B cell (primary cell): ENCODE measurements around the gene P2RY6. TPM values are rescaled to one million over a fixed set of nuclear protein-coding genes. Genes with fewer than 3 reads are reported as not detected.

Experiments
- ATAC-seq: fragments of 200-7000 bp; cut with Tn5 transposase; one replicate; pipeline ENCODE4 v1.10.0; 2021; ENCODE audit warnings: low read depth, mild to moderate bottlenecking, moderate number of reproducible peaks, moderate library complexity
- CTCF ChIA-PET: fragments of 350-600 bp; sonication (Branson Sonifier 250); formaldehyde crosslinking; loops from one replicate; lab custom pipeline; 2021; ENCODE audit warnings: antibody characterized with exemption, inconsistent platforms; lab: Charles Lee
- POLR2A ChIA-PET: fragments of 350-600 bp; sonication (Branson Sonifier 250); formaldehyde crosslinking; loops from one replicate; lab custom pipeline; 2021; ENCODE audit warnings: antibody characterized with exemption; lab: Charles Lee
- DNase-seq: peaks from one replicate; pipeline ENCODE4 v3.0.0; 2013
- H2AFZ ChIP-seq: 2 replicates; pipeline ENCODE4 v1.6.1; 2012; ENCODE audit warnings: mild to moderate bottlenecking, low read depth, low read length; ENCODE audit not compliant: insufficient read depth, poor library complexity, severe bottlenecking
- H3K27ac ChIP-seq, 2 donors: 1 replicate in 1 of 2; 2 replicates in 1 of 2; pipeline ENCODE4 v1.5.1; 2012 to 2013; ENCODE audit warnings: low read length in 2 of 2, mild to moderate bottlenecking in 2 of 2, moderate library complexity in 1 of 2
- H3K27me3 ChIP-seq, 4 experiments: fragments of 200-600 bp in 1 of 4; sonication (generic) in 1 of 4; replicated peaks in 1 of 4; 1 replicate in 2 of 4; 2 replicates in 2 of 4; pipeline versions ENCODE4 v1.6.1 to v1.7.0; 2013 to 2016; ENCODE audit warnings: low read length in 3 of 4, mild to moderate bottlenecking in 2 of 4, mixed read lengths in 1 of 4, moderate library complexity in 1 of 4; ENCODE audit not compliant: insufficient read depth in 4 of 4, control insufficient read depth in 3 of 4; ENCODE audit errors: control extremely low read depth in 1 of 4
- H3K36me3 ChIP-seq, 2 experiments: replicated peaks in 1 of 2; 1 replicate in 1 of 2; 2 replicates in 1 of 2; pipeline versions ENCODE4 v1.6.1 to v1.7.1; 2013; ENCODE audit warnings: low read length in 1 of 2; ENCODE audit not compliant: insufficient read depth in 2 of 2, control insufficient read depth in 1 of 2; ENCODE audit errors: control extremely low read depth in 1 of 2, extremely low read depth in 1 of 2
- H3K4me1 ChIP-seq, 2 donors: fragments of 200-600 bp in 1 of 2; sonication (generic) in 1 of 2; 1 replicate in 1 of 2; 2 replicates in 1 of 2; pipeline versions ENCODE4 v1.5.1 to v1.6.1; 2013 to 2017; ENCODE audit warnings: low read length in 2 of 2; ENCODE audit not compliant: control insufficient read depth in 2 of 2, insufficient read depth in 2 of 2
- H3K4me2 ChIP-seq: replicated peaks from 2 replicates; pipeline ENCODE3; 2012; ENCODE audit warnings: mild to moderate bottlenecking, low read depth, low read length; ENCODE audit not compliant: poor library complexity, severe bottlenecking
- H3K4me3 ChIP-seq, 5 experiments: fragments of 200-600 bp in 1 of 5; sonication (generic) in 1 of 5; 1 replicate in 3 of 5; 2 replicates in 2 of 5; pipeline versions ENCODE4 v1.5.1 to v1.7.0; 2011 to 2016; ENCODE audit warnings: low read length in 4 of 5, mild to moderate bottlenecking in 4 of 5, low read depth in 2 of 5, control low read depth in 1 of 5, moderate library complexity in 1 of 5; ENCODE audit not compliant: insufficient read depth in 1 of 5; ENCODE audit errors: control extremely low read depth in 1 of 5, extremely low read depth in 1 of 5
- H3K79me2 ChIP-seq: fragments of 200-600 bp; sonication (generic); one replicate; pipeline ENCODE4 v1.6.0; 2016; ENCODE audit warnings: low read length; ENCODE audit not compliant: control insufficient read depth, insufficient read depth
- H3K9ac ChIP-seq: fragments of 200-600 bp; sonication (generic); 2 replicates; pipeline ENCODE4 v1.6.1; 2017; ENCODE audit warnings: mild to moderate bottlenecking, low read length, moderate library complexity
- H3K9me3 ChIP-seq, 3 donors: one replicate each; pipeline versions ENCODE4 v1.6.1 to v1.7.1; 2013; ENCODE audit warnings: low read length in 2 of 3; ENCODE audit not compliant: control insufficient read depth in 2 of 3, insufficient read depth in 1 of 3; ENCODE audit errors: control extremely low read depth in 1 of 3
- H4K20me1 ChIP-seq: 2 replicates; pipeline ENCODE4 v1.6.0; 2012; ENCODE audit warnings: mild to moderate bottlenecking, low read length; ENCODE audit not compliant: insufficient read depth, control insufficient read depth, poor library complexity, severe bottlenecking
- H3K27ac Mint-ChIP-seq: one replicate; pipeline ENCODE4 v1.8.0; 2021; ENCODE audit warnings: mixed read lengths
- H3K27me3 Mint-ChIP-seq: one replicate; pipeline ENCODE4 v1.8.0; 2021; ENCODE audit warnings: mixed read lengths
- H3K4me1 Mint-ChIP-seq: one replicate; pipeline ENCODE4 v1.8.0; 2021; ENCODE audit warnings: mixed read lengths
- H3K4me3 Mint-ChIP-seq: one replicate; pipeline ENCODE4 v1.8.0; 2021; ENCODE audit warnings: mixed read lengths
- H3K9me3 Mint-ChIP-seq: one replicate; pipeline ENCODE4 v1.8.0; 2022; ENCODE audit warnings: mixed read lengths; ENCODE audit not compliant: insufficient read depth
- EZH2 ChIP-seq: IDR thresholded peaks from 2 replicates; pipeline ENCODE4 v1.6.1; 2012; ENCODE audit warnings: borderline replicate concordance, low read depth, mild to moderate bottlenecking, moderate library complexity, low read length; ENCODE audit not compliant: insufficient read depth, poor library complexity, severe bottlenecking
- WGBS: methylation state at CpG from one replicate; pipeline ENCODE4 v1.1.5; 2013; ENCODE audit warnings: missing lambda C conversion rate; ENCODE audit not compliant: insufficient coverage; 5-methylcytosine and 5-hydroxymethylcytosine counted together
- intact Hi-C: fragments of 100-400 bp; cut with micrococcal nuclease; formaldehyde crosslinking; loops from one replicate; pipeline ENCODE4 v1.10.0; 2022
- polyA plus RNA-seq: library from polyadenylated mRNA; depleted of rRNA; stranded (reverse); fragments of >200 nt; gene quantifications from 2 replicates; pipeline ENCODE4 v1.2.3, GENCODE V29; 2012
- total RNA-seq, 2 donors: library from RNA; stranded (reverse); fragments of 120-200 nt in 1 of 2; gene quantifications; 1 replicate in 1 of 2; 2 replicates in 1 of 2; pipeline versions ENCODE4 v1.2.3 to v1.2.4, GENCODE V29; 2013 to 2022
- TF ChIP-seq, protein P1 (sequence below): fragments of 200-600 bp; IDR thresholded peaks from one replicate; pipeline ENCODE4 v1.8.0; 2022; ENCODE audit warnings: antibody characterized with exemption, mild to moderate bottlenecking

Gene P2RY6
- total and polyA plus RNA-seq, 2 donors (not counting 1 experiment from before 2014, with no cell fraction given) = 0.25 TPM; not detected in 1

DNA sequence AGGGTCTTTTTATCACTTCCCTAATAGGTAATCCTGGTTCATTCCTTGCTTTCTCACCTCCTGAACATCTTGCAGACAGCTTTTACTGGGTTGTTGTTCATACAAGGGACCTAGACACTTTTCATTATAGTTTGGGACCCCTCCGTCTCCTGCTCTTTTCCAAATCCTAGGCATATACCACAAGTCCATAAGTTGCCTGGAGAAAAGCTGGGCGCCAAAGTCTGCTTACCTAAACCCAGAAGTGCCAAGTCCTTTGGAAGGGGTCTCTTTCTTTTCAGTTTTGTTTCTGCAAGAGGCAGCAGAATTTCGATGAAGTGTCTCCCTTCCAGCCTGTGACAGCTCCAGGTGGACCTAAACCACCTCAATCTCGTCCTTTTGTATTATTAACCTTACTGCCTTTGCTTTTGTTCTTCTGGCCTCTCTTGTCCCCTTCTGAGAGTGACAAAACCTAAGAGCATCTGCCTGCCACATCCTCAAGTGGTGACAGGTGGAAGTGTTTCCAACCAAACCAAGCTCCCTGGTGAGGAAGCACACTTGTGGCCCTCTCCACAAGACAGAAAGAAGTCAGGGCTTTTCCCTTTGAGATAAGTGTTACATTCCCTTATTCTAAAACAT lies 19.5 kb upstream of the P2RY6 start:
- H2AFZ ChIP-seq = no peak overlapping the region
- Mint-ChIP-seq H3K27ac (no peak overlapping the region), H3K4me3 (no peak overlapping the region), H3K9me3 (no peaks in the 10 kb centered on the region), H3K4me1 (peaks cover 6% of the 10 kb centered on the region), H3K27me3 (no peaks in the 10 kb centered on the region)
- no peaks in the 10 kb centered on the region for H3K9me3 ChIP-seq
- peaks cover 0 to 2% (median 0%) of the 10 kb centered on the region in 4 experiments for H3K27me3 ChIP-seq
- no peak overlapping the region for H3K4me3 ChIP-seq
- WGBS = 85% methylated on average over 4 of the region's 4 CpGs
- intact Hi-C loops = no loop called here
- ChIA-PET POLR2A (interaction anchor here (0.6 kb wide), 1 partner anchor 742 kb away, joined by 4 read pairs; no protein-coding TSS in a partner anchor), CTCF (interaction anchor here (0.6 kb wide), 1 partner anchor 644 kb away, joined by 3 read pairs; no protein-coding TSS in a partner anchor)
- DNase-seq = no peak
- H3K4me1 ChIP-seq = no peaks in the 10 kb centered on the region
- H3K9ac ChIP-seq = no peak overlapping the region
- TF ChIP-seq EZH2 = no peak
- TF ChIP-seq, protein P1, sequence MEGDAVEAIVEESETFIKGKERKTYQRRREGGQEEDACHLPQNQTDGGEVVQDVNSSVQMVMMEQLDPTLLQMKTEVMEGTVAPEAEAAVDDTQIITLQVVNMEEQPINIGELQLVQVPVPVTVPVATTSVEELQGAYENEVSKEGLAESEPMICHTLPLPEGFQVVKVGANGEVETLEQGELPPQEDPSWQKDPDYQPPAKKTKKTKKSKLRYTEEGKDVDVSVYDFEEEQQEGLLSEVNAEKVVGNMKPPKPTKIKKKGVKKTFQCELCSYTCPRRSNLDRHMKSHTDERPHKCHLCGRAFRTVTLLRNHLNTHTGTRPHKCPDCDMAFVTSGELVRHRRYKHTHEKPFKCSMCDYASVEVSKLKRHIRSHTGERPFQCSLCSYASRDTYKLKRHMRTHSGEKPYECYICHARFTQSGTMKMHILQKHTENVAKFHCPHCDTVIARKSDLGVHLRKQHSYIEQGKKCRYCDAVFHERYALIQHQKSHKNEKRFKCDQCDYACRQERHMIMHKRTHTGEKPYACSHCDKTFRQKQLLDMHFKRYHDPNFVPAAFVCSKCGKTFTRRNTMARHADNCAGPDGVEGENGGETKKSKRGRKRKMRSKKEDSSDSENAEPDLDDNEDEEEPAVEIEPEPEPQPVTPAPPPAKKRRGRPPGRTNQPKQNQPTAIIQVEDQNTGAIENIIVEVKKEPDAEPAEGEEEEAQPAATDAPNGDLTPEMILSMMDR = no peak
- H4K20me1 ChIP-seq = no peaks in the 10 kb centered on the region
- no peaks in the 10 kb centered on the region for H3K79me2 ChIP-seq
- no peaks in the 10 kb centered on the region for H3K36me3 ChIP-seq
- H3K4me2 ChIP-seq = no peak overlapping the region
- ATAC-seq = peak; percentile 29
- H3K27ac ChIP-seq = no peak overlapping the region

DNA sequence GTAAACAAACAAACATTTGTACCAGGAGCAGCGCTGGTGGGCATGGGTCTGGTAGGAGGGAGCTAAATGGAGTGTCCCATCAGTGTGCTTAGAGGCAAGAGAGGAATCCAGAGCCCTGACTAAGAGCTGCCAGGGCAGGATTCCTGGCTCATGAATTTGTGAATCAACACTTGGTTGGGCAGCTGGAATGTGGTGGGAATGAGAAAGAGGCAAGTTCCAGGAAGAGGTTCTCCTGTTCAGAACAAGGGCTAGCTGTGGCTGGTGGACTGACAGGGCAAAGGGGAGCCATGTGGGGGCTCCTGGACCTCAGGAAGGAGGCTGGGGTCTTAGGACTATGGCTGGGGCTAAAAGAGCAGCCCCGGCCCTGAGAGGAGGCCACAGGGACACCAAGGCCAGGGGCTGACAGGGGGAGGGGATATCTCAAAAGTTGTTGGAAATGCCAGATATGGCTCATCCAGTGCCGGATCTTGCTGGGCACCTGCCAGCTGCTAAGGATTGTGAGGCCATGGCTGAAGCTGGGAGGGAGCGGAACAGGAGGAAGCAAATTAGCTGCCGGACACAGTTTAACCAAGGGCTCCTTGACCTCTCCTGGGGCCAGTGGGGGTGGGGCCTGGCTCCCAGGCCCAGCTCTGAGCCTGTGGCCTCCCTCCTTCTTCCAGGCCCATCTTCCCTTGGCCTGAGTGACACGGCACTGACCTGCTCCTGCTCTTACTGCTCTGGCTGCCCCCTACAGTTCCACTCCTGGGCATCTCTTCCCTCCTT lies 14.6 kb upstream of the P2RY6 start:
- Histone ChIP-seq H3K27me3 (peaks cover 0 to 6% (median 1%) of the 10 kb centered on the region in 4 experiments), H3K4me1 (no peaks in the 10 kb centered on the region), H3K79me2 (no peaks in the 10 kb centered on the region), H3K4me2 (no peak overlapping the region), H3K36me3 (no peaks in the 10 kb centered on the region), H4K20me1 (no peaks in the 10 kb centered on the region), H3K4me3 (no peak overlapping the region), H3K9me3 (no peaks in the 10 kb centered on the region), H3K27ac (no peak overlapping the region), H2AFZ (no peak overlapping the region), H3K9ac (no peak overlapping the region)
- intact Hi-C loops = no loop called here
- ChIA-PET CTCF (no interaction called here), POLR2A (no interaction called here)
- TF ChIP-seq EZH2 = no peak
- TF ChIP-seq, protein P1 = no peak
- no peak overlapping the region for H3K27ac Mint-ChIP-seq
- DNase-seq (no peak), ATAC-seq (no peak)
- no peak overlapping the region for H3K4me3 Mint-ChIP-seq
- peaks cover 8% of the 10 kb centered on the region for H3K27me3 Mint-ChIP-seq
- no peaks in the 10 kb centered on the region for H3K4me1 Mint-ChIP-seq
- no peaks in the 10 kb centered on the region for H3K9me3 Mint-ChIP-seq
- WGBS = 94% methylated on average over 5 of the region's 6 CpGs
